ENCODE results near the gene AMPD2. TPM values are rescaled to one million over a fixed set of nuclear protein-coding genes. Genes with fewer than 3 reads are reported as not detected.

AMPD2 gene
- total and polyA plus RNA-seq, 9 of the 15 experiments (the other 6 are each of a cell fraction or from before 2014, with no cell fraction given), result 2.0 to 77.7 (median 28.2) TPM

DNA sequence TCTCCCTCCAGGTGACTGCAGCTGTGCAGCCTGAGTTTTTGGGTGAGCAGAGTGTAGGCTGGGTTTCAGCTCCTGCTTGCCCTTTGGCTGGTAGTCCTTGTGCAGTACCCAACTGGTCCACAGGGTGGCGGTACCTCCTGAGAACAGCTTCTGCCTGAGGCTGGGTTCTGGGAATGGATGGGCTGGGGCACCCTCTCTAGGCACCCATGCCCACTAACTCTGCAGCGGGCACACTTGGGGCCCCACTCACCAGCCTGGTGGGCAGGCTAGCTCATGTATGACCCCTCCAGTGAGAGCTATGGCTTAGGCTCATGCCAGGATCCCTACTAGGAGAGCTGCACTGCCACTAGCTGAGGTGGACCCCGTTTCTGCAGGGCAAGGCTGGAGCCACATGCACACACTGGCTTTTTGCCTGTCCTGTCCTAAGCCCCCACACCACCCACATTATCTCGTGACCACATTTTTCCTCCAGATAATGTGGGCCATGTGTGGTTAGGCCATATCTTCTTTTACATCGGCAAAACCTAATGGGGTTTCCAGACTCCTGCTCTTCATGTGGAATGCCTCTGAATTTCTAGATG, 20.7 kb downstream of the AMPD2 start (continued):
- TF ChIP-seq, protein P1, sequence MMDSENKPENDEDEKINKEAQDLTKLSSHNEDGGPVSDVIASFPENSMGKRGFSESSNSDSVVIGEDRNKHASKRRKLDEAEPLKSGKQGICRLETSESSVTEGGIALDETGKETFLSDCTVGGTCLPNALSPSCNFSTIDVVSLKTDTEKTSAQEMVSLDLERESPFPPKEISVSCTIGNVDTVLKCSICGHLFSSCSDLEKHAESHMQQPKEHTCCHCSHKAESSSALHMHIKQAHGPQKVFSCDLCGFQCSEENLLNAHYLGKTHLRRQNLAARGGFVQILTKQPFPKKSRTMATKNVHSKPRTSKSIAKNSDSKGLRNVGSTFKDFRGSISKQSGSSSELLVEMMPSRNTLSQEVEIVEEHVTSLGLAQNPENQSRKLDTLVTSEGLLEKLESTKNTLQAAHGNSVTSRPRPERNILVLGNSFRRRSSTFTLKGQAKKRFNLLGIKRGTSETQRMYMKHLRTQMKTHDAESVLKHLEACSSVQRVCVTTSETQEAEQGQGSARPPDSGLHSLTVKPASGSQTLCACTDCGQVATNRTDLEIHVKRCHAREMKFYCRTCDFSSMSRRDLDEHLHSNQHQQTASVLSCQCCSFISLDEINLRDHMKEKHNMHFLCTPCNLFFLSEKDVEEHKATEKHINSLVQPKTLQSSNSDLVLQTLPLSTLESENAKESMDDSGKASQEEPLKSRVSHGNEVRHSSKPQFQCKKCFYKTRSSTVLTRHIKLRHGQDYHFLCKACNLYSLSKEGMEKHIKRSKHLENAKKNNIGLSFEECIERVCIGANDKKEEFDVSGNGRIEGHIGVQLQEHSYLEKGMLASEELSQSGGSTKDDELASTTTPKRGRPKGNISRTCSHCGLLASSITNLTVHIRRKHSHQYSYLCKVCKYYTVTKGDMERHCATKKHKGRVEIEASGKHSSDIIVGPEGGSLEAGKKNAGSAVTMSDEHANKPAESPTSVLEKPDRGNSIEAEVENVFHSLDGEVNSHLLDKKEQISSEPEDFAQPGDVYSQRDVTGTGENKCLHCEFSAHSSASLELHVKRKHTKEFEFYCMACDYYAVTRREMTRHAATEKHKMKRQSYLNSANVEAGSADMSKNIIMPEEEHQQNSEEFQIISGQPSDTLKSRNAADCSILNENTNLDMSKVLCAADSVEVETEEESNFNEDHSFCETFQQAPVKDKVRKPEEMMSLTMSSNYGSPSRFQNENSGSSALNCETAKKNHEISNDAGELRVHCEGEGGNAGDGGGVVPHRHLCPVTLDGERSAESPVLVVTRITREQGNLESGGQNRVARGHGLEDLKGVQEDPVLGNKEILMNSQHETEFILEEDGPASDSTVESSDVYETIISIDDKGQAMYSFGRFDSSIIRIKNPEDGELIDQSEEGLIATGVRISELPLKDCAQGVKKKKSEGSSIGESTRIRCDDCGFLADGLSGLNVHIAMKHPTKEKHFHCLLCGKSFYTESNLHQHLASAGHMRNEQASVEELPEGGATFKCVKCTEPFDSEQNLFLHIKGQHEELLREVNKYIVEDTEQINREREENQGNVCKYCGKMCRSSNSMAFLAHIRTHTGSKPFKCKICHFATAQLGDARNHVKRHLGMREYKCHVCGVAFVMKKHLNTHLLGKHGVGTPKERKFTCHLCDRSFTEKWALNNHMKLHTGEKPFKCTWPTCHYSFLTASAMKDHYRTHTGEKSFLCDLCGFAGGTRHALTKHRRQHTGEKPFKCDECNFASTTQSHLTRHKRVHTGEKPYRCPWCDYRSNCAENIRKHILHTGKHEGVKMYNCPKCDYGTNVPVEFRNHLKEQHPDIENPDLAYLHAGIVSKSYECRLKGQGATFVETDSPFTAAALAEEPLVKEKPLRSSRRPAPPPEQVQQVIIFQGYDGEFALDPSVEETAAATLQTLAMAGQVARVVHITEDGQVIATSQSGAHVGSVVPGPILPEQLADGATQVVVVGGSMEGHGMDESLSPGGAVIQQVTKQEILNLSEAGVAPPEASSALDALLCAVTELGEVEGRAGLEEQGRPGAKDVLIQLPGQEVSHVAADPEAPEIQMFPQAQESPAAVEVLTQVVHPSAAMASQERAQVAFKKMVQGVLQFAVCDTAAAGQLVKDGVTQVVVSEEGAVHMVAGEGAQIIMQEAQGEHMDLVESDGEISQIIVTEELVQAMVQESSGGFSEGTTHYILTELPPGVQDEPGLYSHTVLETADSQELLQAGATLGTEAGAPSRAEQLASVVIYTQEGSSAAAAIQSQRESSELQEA (IDR thresholded peaks at IDR 0.05; ENCODE audit: low read depth), result no peak
- TF ChIP-seq, protein P2, sequence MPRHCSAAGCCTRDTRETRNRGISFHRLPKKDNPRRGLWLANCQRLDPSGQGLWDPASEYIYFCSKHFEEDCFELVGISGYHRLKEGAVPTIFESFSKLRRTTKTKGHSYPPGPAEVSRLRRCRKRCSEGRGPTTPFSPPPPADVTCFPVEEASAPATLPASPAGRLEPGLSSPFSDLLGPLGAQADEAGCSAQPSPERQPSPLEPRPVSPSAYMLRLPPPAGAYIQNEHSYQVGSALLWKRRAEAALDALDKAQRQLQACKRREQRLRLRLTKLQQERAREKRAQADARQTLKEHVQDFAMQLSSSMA (CRISPR knock-in tag; IDR thresholded peaks at IDR 0.05), result no peak
